Epithelial cell of proximal tubule (primary cell): ENCODE data around the gene HARBI1. TPM values are rescaled to one million over a fixed set of nuclear protein-coding genes. Genes with fewer than 3 reads are reported as not detected.

ENCODE experiments used
- DNase-seq: peaks from one replicate; pipeline ENCODE4 v3.0.0-alpha.2; 2011; ENCODE audit warnings: low read depth
- H3K4me3 ChIP-seq: 2 replicates; pipeline ENCODE4 v1.5.1; 2011; ENCODE audit warnings: low read depth, mild to moderate bottlenecking, low read length
- total RNA-seq: library from RNA; depleted of rRNA; stranded (reverse); fragments of >200 nt; gene quantifications from 2 replicates; pipeline ENCODE4 v1.2.3, GENCODE V29; 2015
- TF ChIP-seq, protein P1 (sequence below): conservative IDR thresholded peaks from 2 replicates; pipeline ENCODE4 v1.5.1; 2012; ENCODE audit warnings: low read depth, mild to moderate bottlenecking, low read length

HARBI1 gene, protein sequence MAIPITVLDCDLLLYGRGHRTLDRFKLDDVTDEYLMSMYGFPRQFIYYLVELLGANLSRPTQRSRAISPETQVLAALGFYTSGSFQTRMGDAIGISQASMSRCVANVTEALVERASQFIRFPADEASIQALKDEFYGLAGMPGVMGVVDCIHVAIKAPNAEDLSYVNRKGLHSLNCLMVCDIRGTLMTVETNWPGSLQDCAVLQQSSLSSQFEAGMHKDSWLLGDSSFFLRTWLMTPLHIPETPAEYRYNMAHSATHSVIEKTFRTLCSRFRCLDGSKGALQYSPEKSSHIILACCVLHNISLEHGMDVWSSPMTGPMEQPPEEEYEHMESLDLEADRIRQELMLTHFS
- total RNA-seq, result 1.6 and 3.3 TPM in 2 replicates

DNA sequence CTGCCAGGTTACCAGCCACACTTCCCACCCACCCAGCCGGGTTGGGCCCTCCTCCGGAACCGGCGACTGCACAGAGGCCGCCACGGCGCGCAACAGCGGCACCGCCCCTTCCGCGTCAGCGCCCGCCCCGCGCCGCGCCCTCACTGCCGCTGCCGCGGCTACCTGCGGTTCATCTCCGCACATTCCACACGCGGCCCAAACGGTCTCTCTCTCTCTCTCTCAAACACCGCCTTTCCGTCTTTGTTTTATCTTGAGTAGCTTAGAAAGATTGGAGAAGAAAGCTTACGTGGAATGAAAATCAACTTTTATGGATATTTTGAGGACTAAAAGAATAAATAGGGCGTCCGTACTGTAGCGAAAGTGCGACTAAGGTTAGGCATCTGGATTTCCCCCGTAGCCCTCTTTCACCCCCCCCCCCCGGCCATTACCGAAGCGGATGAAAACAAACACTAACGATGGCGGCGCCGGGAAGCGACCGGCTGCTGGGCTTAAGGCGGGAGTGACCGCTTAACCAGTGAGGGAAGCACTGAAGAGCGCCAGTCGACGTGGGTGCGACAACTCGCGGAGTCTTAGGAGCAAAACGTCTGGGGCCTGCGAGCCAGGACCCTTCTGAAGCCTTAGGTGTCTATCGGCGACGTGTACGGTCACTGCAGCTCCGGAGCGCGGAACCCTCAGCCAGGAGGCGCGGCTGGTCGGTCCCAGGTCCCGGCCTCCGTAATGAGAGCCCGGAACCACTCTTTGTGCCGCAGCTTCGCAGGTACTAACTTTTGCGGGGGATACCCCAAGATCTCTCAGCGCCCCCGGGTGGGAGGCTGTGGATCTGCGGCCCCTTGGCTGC is at the start of gene HARBI1, which contains the start of gene ATG13:
TSS of gene HARBI1 (minus strand) at position 94 of the 838 bp plus-strand sequence. CDS start 990 bp downstream, outside the sequence.
TSS of gene ATG13 (plus strand) at position 420 of the 838 bp plus-strand sequence. CDS start 26,739 bp downstream, outside the sequence.
- TF ChIP-seq, protein P1, sequence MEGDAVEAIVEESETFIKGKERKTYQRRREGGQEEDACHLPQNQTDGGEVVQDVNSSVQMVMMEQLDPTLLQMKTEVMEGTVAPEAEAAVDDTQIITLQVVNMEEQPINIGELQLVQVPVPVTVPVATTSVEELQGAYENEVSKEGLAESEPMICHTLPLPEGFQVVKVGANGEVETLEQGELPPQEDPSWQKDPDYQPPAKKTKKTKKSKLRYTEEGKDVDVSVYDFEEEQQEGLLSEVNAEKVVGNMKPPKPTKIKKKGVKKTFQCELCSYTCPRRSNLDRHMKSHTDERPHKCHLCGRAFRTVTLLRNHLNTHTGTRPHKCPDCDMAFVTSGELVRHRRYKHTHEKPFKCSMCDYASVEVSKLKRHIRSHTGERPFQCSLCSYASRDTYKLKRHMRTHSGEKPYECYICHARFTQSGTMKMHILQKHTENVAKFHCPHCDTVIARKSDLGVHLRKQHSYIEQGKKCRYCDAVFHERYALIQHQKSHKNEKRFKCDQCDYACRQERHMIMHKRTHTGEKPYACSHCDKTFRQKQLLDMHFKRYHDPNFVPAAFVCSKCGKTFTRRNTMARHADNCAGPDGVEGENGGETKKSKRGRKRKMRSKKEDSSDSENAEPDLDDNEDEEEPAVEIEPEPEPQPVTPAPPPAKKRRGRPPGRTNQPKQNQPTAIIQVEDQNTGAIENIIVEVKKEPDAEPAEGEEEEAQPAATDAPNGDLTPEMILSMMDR, result peak; percentile 80
- peak; percentile 63 for DNase-seq
- peak within 1 kb of the TSS; percentile 93 for H3K4me3 ChIP-seq

- no peak for DNase-seq
- no peak overlapping the region for H3K4me3 ChIP-seq
- TF ChIP-seq, protein P1, result no peak
These were observed 49.5 kb upstream of the HARBI1 start for GRCh38 chr11:46666516-46666915.

DNA sequence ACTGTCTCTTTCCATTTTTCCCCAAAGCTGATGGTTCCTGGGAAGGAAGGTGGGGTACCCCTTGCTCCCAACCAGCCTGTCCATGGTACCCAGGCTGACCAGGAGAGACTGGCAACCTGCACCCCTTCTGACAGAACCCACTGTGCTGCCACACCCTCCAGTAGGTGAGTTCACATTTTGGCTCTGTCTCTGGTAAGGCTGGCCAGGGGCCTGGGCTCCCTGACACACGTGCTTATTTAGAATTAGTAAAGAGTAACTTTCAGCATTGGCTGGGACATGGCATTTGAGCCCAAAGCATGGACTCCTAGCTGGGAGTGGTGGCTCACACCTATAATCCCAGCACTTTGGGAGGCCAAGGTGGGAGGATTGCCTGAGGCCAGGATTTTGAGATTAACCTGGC is 48.3 kb upstream of the HARBI1 start:
- H3K4me3 ChIP-seq, result no peak overlapping the region
- TF ChIP-seq, protein P1, result no peak
- DNase-seq, result no peak

GRCh38 chr11:46664612-46665011 is 47.6 kb upstream of the HARBI1 start:
- TF ChIP-seq, protein P1, result no peak
- no peak overlapping the region for H3K4me3 ChIP-seq
- DNase-seq, result no peak

DNA sequence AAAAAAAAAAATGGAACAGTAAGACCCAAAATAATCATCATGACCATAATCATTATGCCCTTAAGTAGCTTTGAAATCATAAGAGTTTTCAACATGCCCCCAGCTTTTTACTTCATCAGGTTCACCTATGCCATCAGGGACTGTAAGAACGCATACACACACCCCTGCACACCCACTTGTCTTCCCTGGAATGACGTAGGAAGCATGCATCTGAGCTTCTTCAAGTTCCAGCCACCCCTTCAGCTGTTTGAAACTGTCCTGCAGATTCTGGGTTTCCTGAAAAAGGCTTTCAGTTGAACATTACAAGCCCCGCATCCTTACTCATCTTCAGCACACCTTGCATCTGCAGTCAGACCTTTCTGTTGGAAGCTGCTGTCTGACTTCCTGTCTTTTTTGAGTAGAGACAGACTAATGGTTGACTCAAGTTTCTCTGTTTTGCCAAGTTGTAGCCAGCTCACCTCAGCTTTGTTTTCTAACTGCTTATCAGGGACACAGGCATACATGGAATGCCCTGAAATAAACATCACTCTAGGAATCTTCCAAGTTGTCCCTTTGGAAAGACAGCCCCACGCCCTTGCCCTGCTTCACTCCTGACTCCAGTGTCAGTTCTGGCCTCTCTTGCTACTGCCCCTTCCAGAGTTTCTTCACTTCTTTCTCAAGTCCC is 46.4 kb upstream of the HARBI1 start:
- TF ChIP-seq, protein P1, result no peak
- no peak for DNase-seq
- no peak overlapping the region for H3K4me3 ChIP-seq

GRCh38 chr11:46662366-46662765 is 45.3 kb upstream of the HARBI1 start:
- H3K4me3 ChIP-seq, result no peak overlapping the region
- DNase-seq, result no peak
- TF ChIP-seq, protein P1, result no peak
